ENCODE results near the gene YPEL1. TPM values are rescaled to one million over a fixed set of nuclear protein-coding genes. Genes with fewer than 3 reads are reported as not detected.
"Not testable (repeated sequence)": the region's sequence is repeated elsewhere in the genome, so short reads cannot be mapped to it uniquely, and the experiment has no call there.

The YPEL1 gene
- total and polyA plus RNA-seq, 2 donors (not counting 1 experiment from before 2014, with no cell fraction given): 14.9 to 17.0 TPM

DNA sequence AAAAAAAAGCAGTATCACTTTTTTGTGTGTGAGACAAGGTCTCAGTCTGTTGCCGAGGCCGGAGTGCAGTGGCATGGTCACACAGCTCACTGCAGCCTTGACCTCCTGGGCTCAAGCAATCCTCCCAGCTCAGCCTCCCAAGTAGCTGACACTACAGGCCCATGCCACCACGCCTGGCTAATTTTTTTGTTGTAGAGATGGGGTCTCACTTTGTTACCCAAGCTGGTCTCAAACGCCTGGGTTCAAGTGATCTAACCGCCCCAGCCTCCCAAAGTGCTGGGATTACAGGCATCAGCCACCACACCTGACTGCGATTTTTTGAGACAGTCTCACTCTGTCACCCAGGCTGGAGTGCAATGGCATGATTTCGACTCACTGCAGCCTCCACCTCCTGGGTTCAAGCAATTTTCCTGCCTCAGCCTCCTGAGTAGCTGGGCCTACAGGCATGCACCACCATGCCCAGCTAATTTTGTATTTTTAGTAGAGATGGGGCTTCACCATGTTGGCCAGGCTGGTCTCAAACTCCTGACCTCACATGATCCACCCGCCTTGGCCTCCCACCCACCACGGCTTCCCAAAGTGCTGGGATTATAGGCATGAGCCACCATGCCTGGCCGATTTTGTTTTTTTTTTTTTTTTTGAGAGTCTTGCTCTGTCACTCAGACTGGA, 15.3 kb downstream of the YPEL1 start:
- POLR2A ChIA-PET: interaction anchor here (0.7 kb wide), 1 partner anchor 313 kb away, joined by 4 read pairs; no protein-coding TSS in a partner anchor
- H3K9me3 ChIP-seq (ENCODE audit: control extremely low read depth in 1 of 3, control insufficient read depth in 2 of 3, insufficient read depth in 1 of 3, low read length in 2 of 3); H3K4me2 ChIP-seq (replicated peaks; ENCODE audit: low read depth, low read length, poor library complexity, severe bottlenecking); H3K4me3 Mint-ChIP-seq; H3K27me3 Mint-ChIP-seq; DNase-seq; H3K36me3 ChIP-seq (replicated peaks in 1 of 2; ENCODE audit: control extremely low read depth in 1 of 2, control insufficient read depth in 1 of 2, extremely low read depth in 1 of 2, insufficient read depth in 2 of 2, low read length in 1 of 2); H3K27ac ChIP-seq (ENCODE audit: low read length in 2 of 2); H3K27ac Mint-ChIP-seq; H2AFZ ChIP-seq (ENCODE audit: insufficient read depth, low read depth, low read length, poor library complexity, severe bottlenecking); H3K9ac ChIP-seq (ENCODE audit: low read length); H3K9me3 Mint-ChIP-seq (ENCODE audit: insufficient read depth); H3K4me3 ChIP-seq (ENCODE audit: control extremely low read depth in 1 of 5, extremely low read depth in 1 of 5, insufficient read depth in 1 of 5, low read depth in 2 of 5, low read length in 4 of 5); ATAC-seq (ENCODE audit: low read depth); intact Hi-C loops (cut with micrococcal nuclease); H3K27me3 ChIP-seq (replicated peaks in 1 of 4; ENCODE audit: control extremely low read depth in 1 of 4, control insufficient read depth in 3 of 4, insufficient read depth in 4 of 4, low read length in 3 of 4): not testable (repeated sequence)
- CTCF ChIA-PET: interaction anchor here (0.8 to 5.2 kb wide), 2 partner anchors 218 to 252 kb away, joined by 3 to 18 read pairs; no protein-coding TSS in a partner anchor
- Histone ChIP-seq H3K4me1 (ENCODE audit: control insufficient read depth in 2 of 2, insufficient read depth in 2 of 2, low read length in 2 of 2) (peaks cover 10 to 12% of the 10 kb centered on the region in 2 donors), H3K79me2 (ENCODE audit: control insufficient read depth, insufficient read depth, low read length) (peaks cover 47% of the 10 kb centered on the region), H4K20me1 (ENCODE audit: control insufficient read depth, insufficient read depth, low read length, poor library complexity, severe bottlenecking) (peaks cover 14% of the 10 kb centered on the region)
- whole genome bisulfite sequencing (ENCODE audit: insufficient coverage): 100% methylated on average over 3 of the region's 10 CpGs
- peaks cover 19% of the 10 kb centered on the region for H3K4me1 Mint-ChIP-seq

DNA sequence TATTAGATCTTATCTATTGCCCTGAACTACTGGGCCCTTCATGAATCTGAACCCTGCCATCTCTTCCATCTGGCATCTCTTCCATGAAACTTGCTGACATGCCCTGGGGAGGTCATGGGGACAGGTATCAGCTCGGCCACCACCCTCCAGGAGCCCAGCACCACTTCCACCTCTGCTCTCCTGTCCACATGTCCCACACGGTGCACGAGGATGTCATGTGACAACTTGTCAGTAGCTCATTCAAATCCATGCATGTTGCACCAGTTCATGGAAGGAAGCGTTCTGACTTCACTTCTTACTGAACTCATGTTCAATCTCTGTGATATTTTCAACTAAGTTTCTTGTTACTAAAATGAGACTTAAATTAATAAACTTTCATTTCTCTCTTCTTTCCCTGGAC, 16.6 kb downstream of the YPEL1 start:
- no peaks in the 10 kb centered on the region for H3K27me3 Mint-ChIP-seq
- TF ChIP-seq EZH2 (IDR thresholded peaks at IDR 0.05; ENCODE audit: borderline replicate concordance, insufficient read depth, low read depth, low read length, poor library complexity, severe bottlenecking): no peak
- TF ChIP-seq, protein P1, sequence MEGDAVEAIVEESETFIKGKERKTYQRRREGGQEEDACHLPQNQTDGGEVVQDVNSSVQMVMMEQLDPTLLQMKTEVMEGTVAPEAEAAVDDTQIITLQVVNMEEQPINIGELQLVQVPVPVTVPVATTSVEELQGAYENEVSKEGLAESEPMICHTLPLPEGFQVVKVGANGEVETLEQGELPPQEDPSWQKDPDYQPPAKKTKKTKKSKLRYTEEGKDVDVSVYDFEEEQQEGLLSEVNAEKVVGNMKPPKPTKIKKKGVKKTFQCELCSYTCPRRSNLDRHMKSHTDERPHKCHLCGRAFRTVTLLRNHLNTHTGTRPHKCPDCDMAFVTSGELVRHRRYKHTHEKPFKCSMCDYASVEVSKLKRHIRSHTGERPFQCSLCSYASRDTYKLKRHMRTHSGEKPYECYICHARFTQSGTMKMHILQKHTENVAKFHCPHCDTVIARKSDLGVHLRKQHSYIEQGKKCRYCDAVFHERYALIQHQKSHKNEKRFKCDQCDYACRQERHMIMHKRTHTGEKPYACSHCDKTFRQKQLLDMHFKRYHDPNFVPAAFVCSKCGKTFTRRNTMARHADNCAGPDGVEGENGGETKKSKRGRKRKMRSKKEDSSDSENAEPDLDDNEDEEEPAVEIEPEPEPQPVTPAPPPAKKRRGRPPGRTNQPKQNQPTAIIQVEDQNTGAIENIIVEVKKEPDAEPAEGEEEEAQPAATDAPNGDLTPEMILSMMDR (IDR thresholded peaks at IDR 0.05): no peak
- 70% methylated on average over 1 of the region's 4 CpGs for WGBS (ENCODE audit: insufficient coverage)
- H3K9me3 Mint-ChIP-seq (ENCODE audit: insufficient read depth): no peaks in the 10 kb centered on the region
- CTCF ChIA-PET: interaction anchor here (0.8 to 5.2 kb wide), 2 partner anchors 219 to 234 kb away, joined by 3 to 18 read pairs; partner anchors contain the start of gene PPM1F
- no peaks in the 10 kb centered on the region for H3K36me3 ChIP-seq (replicated peaks in 1 of 2; ENCODE audit: control extremely low read depth in 1 of 2, control insufficient read depth in 1 of 2, extremely low read depth in 1 of 2, insufficient read depth in 2 of 2, low read length in 1 of 2)
- H3K4me3 ChIP-seq (ENCODE audit: control extremely low read depth in 1 of 5, extremely low read depth in 1 of 5, insufficient read depth in 1 of 5, low read depth in 2 of 5, low read length in 4 of 5): peak overlapping the region in 1 of 5 experiments; percentile 2
- H4K20me1 ChIP-seq (ENCODE audit: control insufficient read depth, insufficient read depth, low read length, poor library complexity, severe bottlenecking): peaks cover 12% of the 10 kb centered on the region
- POLR2A ChIA-PET: no interaction called here
- H3K27ac Mint-ChIP-seq: peak overlapping the region; percentile 72
- H3K79me2 ChIP-seq (ENCODE audit: control insufficient read depth, insufficient read depth, low read length): peaks cover 38% of the 10 kb centered on the region
- ATAC-seq (ENCODE audit: low read depth) (no peak), DNase-seq (no peak)
- H3K4me1 ChIP-seq (ENCODE audit: control insufficient read depth in 2 of 2, insufficient read depth in 2 of 2, low read length in 2 of 2): peaks cover 10 to 12% of the 10 kb centered on the region in 2 donors
- H3K9ac ChIP-seq (ENCODE audit: low read length): peak overlapping the region; percentile 26
- no peak overlapping the region for H2AFZ ChIP-seq (ENCODE audit: insufficient read depth, low read depth, low read length, poor library complexity, severe bottlenecking)
- peaks cover 17% of the 10 kb centered on the region for H3K4me1 Mint-ChIP-seq
- H3K4me3 Mint-ChIP-seq: peak overlapping the region; percentile 40
- peak overlapping the region in 1 of 2 donors; percentile 64 for H3K27ac ChIP-seq (ENCODE audit: low read length in 2 of 2)
- H3K4me2 ChIP-seq (replicated peaks; ENCODE audit: low read depth, low read length, poor library complexity, severe bottlenecking): peak overlapping the region; percentile 51
- H3K9me3 ChIP-seq (ENCODE audit: control extremely low read depth in 1 of 3, control insufficient read depth in 2 of 3, insufficient read depth in 1 of 3, low read length in 2 of 3): no peaks in the 10 kb centered on the region
- no peaks in the 10 kb centered on the region for H3K27me3 ChIP-seq (replicated peaks in 1 of 4; ENCODE audit: control extremely low read depth in 1 of 4, control insufficient read depth in 3 of 4, insufficient read depth in 4 of 4, low read length in 3 of 4)
- intact Hi-C loops (cut with micrococcal nuclease): no loop called here

Measured in B cell (primary cell).